CD4-positive, alpha-beta T cell treated with Interleukin-12 subunit alpha and Interleukin-12 subunit beta, for 1 hour (primary cell): ENCODE measurements around the gene ZNF521.

Experiments
- DNase-seq: peaks from one replicate; pipeline ENCODE4 v3.0.0-alpha.2; 2020

The ZNF521 gene

DNA sequence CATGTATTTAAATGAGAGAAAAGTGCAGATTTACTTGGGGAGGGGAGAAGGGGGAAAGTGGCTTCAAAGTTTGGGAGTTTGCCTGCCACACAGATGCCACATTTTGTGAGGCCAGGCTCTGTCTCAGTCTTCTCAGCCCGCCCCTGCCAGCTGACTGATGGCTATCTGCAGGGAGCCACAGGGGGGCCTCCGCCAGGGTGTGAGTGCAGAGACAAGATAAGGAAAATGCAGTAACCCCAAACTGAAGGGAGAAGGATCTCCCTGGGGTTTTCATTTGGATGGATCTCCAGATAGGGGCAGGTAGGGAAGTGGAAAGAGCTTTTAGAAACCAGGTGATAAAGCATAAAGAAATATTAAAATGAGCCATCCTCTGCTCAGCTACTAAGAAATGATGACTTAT is 128.8 kb downstream of the ZNF521 start:
- DNase-seq, result no peak

DNA sequence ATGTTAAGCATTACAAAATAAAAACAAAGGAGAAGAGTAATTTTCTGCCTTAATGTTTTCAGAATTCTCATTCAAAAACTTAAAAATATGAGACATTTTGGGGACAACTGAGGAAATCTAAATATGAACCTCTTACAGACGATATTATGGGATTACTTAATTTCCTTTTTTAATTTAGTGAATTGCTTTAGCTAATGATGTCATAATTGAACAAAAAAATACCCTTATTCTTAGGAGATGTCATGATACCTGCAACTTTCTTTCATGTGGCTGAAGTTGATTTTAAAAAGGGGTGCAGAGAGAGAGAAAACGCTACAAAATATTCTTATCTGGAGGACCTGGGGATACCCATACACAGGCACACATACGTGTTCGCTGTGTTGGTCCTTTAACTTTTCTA is 129.3 kb downstream of the ZNF521 start:
- no peak for DNase-seq

DNA sequence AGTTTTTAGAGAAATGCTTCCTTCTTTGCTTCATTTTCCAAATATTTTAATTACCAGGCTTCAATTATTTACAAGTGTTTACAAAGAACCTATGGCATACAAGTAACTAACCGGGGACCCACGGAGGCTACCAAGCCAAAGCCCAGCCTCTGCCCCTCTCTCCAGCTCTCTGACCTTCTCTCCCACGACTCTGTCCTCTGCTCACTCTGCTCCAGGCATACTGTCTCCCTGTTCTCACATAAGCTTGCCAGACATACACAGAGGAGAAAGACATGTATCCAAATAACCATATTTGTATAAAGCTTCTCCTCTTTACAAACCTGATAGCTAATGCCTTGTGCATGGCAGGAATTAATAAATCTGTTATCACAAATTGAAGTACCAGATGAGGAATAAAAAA is 141.3 kb downstream of the ZNF521 start:
- no peak for DNase-seq

DNA sequence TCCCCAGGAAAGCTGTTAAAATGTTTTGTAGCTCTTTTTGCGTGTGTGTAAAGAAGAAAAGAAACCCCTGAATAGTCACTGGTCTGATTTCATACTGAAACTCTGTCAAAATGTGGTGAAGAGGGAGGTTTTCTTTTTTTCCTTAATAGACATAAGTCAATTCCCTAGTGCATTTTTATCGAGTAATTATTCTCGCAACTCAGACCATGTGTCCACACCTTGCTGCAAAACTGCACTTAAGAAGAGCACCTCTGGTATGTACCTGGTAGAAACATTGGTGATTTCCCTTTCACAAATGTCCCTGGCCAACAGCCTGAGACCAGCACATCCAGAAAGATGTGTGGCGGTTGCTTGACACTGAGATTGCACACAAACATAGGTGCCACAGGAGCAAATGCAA is 159.9 kb downstream of the ZNF521 start:
- DNase-seq, result no peak

DNA sequence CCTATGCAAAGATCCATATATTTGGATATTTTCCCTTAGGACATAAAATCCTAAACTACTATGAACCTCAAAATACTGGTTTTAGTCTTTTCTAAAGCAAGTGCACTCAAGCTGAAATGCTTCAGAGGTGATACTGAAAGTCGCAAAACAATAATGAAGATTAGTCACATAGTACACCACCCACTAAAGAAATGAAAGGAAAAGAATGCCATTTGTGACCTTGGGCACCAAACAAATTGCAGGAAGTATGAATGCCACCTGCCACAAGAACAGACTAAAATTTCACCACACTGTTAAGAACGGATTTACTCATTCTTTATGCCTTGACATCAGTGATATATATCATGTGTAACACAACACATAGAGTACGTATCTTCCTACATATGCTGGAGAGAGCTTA is 161.5 kb downstream of the ZNF521 start:
- no peak for DNase-seq

DNA sequence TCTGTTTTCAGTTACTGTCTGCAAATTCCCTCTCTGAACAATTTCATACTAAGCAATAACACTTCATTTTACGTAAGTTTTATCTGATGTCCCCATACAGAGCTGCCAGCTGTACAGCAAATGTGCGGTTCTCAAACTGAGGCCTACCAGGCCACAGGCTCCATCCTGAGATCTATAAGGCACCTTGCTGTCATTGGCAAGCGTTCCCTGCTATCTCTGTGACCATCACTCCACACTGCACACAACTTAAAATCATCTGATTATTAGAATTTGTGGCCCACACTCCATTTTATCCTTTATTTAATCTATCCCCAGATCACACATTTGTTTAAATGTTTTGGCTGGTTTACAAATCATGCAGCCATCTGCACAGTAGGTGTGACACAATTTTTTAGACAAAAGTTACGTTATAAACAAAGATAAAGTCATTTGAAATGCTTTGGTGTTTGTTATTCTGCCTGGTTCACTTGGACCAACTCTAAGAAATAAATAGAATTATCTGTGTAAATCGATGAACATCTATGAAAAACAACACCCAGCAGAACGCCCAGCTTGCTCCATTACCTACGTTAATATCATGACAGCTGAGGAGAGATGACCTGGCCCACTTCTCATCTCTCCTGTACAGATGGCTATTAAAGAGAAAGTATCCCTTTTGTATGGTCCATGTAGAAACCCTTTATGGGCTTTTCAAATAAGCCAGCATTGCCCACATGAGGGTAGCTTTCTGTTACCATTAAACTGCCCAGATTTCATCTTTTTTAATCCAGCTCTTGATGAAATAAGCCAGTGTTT is 162.4 kb downstream of the ZNF521 start:
- no peak for DNase-seq

DNA sequence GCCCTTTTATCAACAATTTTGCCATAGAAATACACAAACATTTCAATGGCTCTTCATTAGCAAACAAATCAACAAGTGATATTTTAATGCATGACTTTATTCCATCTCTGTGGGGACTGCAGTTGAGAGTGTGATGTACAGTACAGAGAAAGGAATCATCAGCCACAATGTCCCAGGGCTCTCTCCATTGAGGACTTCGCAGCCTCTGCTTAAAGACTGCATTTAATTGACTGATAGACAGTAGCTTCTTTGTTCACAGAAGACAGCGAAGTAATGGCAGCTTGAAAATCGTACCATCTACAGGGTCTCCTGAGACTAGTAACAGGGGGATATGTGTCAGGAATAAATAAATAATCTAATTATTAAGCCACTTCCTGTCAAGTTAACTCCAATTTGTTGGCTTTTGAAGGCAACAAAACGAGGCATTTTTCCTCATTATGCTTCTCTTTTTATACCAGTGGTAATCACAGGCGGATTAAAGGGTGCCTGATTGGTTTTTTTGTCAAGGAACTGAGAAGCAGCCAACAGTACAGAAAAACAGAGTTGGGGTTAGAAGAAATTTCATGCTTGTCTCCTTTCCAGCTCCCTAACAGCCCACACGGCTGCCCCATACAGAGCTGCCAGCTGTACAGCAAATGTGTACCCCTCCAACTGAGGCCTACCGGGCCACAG is 164.3 kb downstream of the ZNF521 start:
- no peak for DNase-seq

DNA sequence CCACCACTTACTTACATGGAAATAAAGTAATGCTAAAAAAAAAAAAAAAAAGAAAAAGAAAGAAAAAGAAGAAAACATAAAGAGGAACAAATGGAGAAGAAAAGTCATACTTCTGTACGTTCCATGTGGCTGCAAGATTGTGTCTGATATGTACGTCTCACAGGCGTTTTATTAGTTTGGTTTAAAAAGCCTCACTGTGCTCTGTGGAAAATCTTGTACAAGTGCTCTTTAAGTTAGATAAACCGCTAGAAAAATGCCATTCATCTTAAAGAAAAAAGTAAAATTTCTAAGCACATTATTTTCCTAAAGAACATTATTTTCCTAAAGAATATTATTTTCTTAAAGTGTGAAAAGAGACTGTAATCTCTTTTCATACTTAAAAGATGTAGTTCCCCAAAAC is 165.1 kb downstream of the ZNF521 start:
- DNase-seq, result no peak

DNA sequence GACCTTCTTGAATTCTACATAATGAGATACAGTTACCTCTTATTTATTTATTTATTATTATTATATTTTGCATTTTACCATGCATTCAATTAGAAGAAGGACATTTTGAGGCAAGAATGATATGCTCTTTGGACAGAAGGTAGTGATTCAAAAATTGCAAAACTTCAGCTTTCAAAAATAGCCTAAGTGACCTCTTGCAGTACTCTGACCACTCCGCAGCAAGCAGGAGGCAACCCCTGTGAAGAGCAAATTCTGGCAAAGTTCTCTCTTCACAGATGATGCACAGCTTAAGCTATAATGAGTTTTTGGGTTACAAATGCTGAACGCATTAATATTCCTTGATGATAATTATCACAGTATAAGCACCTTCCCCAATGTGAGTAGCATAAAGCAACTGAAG is 170.0 kb downstream of the ZNF521 start:
- DNase-seq, result no peak

DNA sequence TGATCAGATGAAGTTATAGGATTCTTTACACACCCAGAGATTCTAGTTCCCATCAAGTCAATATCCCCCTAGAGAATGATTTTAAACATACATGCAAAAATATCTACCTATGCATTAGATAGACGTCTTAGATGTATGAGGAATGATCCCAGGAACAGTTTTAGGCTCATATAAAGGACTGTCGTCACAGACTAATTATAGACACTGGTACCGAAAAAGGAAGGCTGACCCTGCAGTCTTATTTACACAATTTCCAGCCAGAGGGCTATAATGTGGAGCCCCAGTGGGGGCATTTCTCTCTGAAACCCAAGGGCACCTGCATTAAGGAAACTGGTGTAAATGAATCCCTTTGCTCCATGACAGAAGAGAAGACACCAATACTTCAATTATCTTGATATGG is 170.4 kb downstream of the ZNF521 start:
- DNase-seq, result no peak

DNA sequence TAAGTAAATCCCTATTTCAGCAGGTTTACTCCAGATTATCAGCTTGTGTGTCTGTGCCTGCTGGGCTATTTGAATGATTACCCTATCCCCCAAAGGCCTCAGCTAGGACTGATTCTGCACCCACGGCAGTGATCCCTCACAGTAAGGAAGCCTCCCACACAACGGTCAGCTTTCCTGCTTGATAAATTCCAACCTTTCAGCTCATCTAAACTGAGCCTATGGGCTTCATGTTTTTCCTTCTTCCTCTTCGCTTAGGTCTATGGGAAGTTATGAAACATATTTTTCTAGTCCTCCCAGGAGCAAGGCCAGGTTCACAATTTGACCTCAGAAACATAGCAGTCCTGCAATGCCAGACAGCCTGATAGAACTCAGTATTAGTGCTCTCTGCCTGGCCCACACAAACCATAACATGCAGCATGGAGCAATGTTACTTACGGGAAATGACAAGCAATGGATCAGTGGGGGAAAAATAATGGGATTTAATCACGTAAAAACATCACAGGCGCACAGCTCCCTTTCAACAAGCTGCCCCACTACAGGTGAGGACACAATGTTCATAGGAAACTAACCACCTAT is 170.9 kb downstream of the ZNF521 start:
- no peak for DNase-seq

DNA sequence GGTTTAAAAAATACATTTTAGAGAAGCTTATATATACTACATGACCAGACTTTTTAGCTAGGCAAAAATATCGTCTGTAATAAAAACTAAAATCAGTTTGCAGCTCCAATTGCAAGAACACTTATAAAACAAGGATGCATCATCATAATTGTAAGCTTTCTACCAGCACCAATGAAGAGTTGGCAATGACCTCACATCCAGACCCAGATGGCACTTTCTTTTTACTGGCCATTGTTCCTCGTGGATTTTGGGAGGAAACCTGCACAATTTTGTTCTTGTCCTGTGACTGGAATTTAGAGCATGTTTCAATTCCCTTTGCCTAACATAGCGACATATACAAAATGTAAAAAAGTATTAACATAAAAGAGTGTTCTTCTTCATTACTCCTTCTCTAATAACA is 174.3 kb downstream of the ZNF521 start:
- no peak for DNase-seq

DNA sequence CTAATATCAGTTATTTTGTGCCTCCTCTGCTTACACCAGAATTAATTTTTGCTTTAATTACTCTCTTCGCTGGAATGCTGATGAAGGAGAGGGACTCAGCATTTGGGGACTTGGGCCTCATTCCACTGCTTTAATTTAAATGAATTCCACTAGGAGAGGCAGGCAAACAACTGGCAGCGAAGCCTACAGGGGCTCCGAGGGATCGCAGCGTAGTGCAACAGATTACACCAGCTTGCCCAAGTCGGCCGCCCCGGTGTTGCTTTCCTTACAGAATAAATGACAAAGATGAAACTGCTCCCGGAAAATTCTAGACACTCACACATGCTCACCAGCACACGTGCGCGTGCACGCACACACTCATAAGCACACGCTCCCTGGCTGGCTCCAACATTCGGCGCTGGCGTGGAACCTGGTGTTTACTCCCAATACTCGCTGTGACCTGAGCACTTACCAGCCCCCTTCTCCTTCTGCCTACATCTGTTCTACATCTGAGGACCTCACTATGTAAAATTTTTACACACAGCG is 175.4 kb downstream of the ZNF521 start:
- no peak for DNase-seq

DNA sequence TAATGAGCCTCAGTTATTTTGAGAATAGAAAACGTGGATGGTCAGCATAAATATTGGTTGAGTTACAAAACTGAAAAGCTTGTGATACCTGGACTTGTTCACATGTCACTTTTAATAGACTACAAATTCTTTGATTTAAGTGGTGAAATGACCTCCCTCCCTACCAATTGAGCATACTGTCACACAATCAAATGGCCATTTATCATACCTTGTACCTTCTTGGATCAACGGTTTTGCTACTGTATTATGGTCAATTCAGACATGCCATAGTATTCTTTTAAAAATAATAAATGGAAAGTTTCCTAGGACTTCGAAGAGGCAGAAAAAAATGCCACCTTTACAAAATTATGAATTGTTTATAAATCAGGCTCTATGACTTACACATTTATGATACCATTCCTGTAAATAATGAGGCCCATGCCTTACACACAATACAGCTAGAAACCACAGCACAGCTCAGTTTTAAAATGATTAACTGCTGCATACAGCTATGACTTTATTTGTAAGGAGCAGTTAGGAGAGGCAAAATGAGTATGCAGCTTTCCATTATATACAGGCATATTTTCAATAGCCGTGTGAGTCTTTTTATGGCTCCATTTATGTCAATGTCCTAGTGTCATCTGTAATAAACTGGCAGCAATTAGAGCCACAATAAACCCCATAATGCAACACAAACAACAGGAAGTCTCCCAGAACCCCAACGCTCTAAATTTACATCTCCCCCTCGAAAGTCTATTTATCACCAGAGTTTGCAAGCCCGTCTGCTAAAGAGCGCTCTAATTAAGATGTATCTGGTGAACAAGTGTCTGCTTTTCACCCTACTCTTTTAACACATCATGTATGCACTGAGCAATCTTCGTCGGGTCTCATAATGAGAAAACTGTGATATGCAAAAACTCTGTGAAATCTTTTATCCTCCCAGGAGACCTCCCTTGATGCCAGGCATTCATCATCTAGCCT is 176.1 kb downstream of the ZNF521 start:
- no peak for DNase-seq

DNA sequence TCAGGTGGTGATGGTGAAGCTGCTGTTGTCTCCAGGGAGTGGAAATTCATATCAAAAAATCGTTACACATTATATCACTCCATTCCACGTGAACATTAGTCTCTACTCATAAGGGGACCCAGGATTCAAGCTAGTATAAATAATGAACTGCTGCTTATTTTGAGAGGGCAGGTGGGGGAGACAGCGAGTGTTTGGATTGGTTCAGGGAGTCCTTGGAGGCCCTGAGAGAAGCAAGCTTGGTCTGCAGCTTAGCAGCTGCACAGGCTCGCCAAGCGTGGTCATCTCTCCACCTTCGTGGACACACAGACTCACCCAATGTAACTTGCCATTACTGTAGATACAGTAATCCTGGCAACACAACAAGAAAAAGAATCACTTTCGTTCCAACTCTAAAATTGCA is 177.6 kb downstream of the ZNF521 start:
- no peak for DNase-seq

DNA sequence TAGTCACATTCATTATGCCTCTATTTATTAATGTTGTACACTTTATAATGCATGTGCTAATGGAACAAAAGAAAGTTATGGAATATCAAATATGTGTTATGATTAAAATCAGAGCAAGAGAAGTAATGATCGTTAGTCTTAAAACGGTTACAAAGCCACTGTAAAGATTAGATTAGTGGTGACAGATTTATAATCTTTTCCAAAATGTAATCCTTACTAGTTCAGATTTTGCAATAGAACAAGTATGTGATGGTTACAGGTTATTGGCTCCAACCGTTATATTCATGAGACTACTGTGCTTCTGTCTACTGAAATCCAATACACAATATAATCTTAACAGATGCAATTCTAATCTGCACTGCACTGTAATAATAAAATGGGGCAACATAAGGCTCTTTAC is 180.6 kb downstream of the ZNF521 start:
- no peak for DNase-seq

DNA sequence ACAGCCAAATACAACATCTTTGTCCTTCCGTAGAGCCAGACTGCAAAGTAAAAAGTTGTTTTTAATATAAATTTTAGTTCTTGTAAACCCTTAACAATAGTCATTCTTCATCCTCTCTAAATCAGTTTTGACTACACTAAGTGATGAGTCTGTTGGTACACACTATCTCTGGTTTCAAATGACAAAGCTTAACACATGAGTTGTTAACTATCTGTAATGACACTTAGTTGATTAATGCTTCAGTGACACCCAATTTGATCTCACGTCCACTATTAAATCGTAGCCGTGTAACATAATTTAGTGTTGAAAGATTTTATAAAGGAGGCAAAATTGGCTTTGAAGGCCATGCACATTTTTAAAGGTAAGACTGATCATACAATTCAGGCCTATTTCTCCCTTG is 181.6 kb downstream of the ZNF521 start:
- DNase-seq, result no peak

DNA sequence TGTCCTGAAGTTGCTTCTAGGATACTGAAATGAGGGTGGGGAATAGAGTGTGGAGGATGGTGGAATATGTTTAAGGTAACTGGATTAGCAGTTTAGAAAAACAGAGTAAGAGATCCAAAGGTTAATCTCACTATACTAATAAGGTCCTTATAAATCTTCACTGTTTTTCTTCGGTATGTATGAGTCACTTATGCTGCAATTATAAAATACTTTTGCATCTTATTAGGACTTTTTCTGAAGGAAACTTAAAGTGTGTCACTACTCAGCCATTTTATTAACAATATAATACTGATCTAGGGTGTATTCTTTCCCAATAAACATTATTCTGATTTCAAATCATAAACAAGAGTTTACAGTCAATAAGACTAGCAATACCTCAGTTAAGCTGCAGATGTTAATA is 182.3 kb downstream of the ZNF521 start:
- no peak for DNase-seq

DNA sequence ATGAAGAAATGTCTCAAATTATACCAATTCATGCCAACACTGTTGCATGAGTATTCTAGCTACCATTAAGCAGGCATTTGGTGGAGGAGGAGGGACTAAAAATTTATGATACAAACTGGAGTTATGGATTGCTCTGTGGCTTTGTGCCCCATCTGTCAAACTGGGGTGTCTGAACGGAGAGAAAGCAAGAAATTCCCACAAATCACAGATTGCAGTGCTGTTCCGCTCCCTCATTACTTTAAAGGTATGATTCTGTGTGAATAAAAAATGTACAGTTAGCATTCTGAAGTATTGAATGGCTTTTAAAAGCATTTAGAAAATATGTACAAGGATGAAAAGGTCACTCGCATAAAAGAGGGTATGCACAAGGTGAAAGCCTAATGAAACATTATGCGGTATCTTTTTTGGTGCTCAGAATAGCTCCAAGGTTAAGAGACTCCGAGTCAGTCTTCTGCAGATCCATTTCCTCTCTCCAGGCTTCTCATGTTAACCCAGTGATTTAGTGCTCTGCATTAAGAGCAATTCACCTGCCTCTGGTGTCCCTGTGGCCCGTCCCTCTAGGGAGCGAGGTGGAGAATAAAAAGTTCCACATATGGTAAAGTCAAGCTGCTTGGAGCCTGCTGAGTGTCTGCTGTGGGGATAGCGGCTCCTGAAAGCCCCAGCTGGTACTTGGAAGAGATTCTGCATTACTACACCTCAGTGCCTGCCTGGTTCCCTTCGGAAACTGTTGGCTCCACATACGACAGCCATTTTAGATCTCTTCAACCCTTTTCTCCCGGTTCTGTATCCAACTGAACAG is 184.2 kb downstream of the ZNF521 start:
- DNase-seq, result no peak

DNA sequence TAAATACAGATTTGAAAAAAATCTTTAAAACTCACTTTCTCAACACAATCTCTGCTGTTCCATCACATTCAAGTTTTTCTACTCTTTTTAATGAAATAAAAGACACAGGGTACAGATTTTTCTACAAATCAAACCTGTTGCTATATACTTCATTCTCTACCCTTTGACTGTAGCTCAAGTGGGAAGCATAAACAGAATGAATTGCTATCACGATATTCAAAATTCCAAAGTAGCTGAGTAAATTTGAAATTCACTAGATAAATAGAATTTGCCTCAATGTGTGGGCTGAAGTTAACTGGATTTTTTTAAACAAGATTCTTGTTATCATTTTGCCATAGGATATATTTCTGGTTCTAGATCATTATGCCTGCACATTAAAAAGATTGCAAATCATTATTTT is 185.9 kb downstream of the ZNF521 start:
- no peak for DNase-seq

DNA sequence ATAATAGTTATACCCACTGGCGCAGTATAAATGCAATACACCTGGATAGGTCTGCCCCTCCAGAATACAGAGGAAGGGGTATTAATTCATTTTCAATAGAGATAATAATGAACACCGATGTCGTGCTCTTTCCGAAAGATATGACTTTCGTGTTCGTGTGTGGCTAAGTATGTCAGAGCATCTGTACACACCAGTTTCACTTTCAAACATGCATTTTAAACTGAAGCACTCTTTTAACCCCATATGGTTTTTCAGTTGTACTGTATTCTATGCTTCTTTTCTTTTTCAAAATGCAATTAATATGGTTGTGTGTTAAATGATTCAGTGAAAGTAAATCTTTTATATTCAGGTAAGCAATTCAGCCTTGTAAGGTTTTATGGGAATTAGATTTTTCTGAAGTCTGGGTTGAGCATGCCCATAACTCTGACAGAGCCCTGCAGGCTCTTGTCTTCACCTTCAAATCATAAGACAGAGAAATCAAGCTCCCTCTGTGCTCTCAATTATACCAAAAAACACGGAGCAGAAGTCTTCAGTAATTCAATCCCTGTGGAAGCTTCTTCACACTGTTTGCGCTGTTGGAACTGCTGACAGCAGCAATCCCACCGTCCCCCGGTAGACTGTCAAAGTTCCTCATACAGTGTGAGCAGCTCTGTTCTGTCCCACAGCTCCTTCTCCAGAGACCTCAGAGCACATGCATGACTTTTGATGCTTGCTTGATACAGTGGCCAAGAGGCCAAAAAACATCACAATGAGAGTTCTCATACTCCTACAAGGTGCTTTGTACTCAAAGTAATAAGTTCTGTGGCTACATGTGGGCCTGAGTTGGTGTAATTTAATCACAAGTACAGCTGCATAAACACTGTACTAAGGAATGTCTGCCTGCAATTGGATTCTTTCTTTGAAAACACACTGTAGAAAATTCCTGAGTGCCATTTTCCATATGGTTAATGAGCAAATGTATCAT is 186.8 kb downstream of the ZNF521 start:
- DNase-seq, result no peak
